T-helper 1 cell (primary cell): ENCODE results near the gene LRP1-AS.
A peak's percentile ranks its signal among the peaks of the same experiment; 100 is the strongest.

ENCODE experiments used
- DNase-seq, 5 donors: peaks; one replicate each; pipeline ENCODE4 v3.0.0-alpha.2; 2012 to 2020

The LRP1-AS gene

GRCh38 chr12:57158665-57159064, 11.2 kb upstream of the LRP1-AS start:
- DNase-seq, result no peak

GRCh38 chr12:57158186-57158585, 10.8 kb upstream of the LRP1-AS start:
- DNase-seq, result no peak

- DNase-seq, result peak in 1 of 5 donors; percentile 15
These were observed 10.3 kb upstream of the LRP1-AS start for GRCh38 chr12:57157588-57158173.

GRCh38 chr12:57156701-57157403, 9.4 kb upstream of the LRP1-AS start:
- no peak for DNase-seq

GRCh38 chr12:57154804-57155434, 7.5 kb upstream of the LRP1-AS start:
- DNase-seq, result no peak

GRCh38 chr12:57154076-57154475, 6.7 kb upstream of the LRP1-AS start:
- no peak for DNase-seq

- DNase-seq, result no peak
These were observed 6.1 kb upstream of the LRP1-AS start for GRCh38 chr12:57153415-57153997.

GRCh38 chr12:57152639-57153038, 5.2 kb upstream of the LRP1-AS start:
- no peak for DNase-seq

- no peak for DNase-seq
These were observed 4.6 kb upstream of the LRP1-AS start for GRCh38 chr12:57151741-57152630.

GRCh38 chr12:57150400-57151000, 3.1 kb upstream of the LRP1-AS start:
- DNase-seq, result no peak

- DNase-seq, result no peak
These were observed 2.0 kb upstream of the LRP1-AS start for GRCh38 chr12:57149245-57149900.

- no peak for DNase-seq
These were observed 1.2 kb upstream of the LRP1-AS start for GRCh38 chr12:57148469-57149244.

- DNase-seq, result no peak
These were observed 1.3 kb downstream of the LRP1-AS start for GRCh38 chr12:57146092-57146491.

- DNase-seq, result no peak
These were observed 1.9 kb downstream of the LRP1-AS start for GRCh38 chr12:57145460-57146059.

- DNase-seq, result no peak
These were observed 4.0 kb downstream of the LRP1-AS start for GRCh38 chr12:57143454-57143853.

- DNase-seq, result no peak
These were observed 4.7 kb downstream of the LRP1-AS start for GRCh38 chr12:57142727-57143126.

- DNase-seq, result no peak
These were observed 5.3 kb downstream of the LRP1-AS start for GRCh38 chr12:57142121-57142520.

- no peak for DNase-seq
These were observed 6.2 kb downstream of the LRP1-AS start for GRCh38 chr12:57141249-57141648.

- no peak for DNase-seq
These were observed 7.4 kb downstream of the LRP1-AS start for GRCh38 chr12:57139796-57140649.
